Stimulated activated CD8-positive, alpha-beta memory T cell treated with anti-CD3 and anti-CD28 coated beads, Interleukin-15, amount 100 ng/mL, for 24 hours (primary cell): Measurements from ENCODE around the gene ZNF593OS.

ENCODE experiments used
- DNase-seq: peaks from one replicate; pipeline ENCODE4 v3.0.0-alpha.2; 2020; ENCODE audit warnings: low read depth

ZNF593OS gene

GRCh38 chr1:26171084-26172072 is at the start of gene ZNF593OS:
Gene ZNF593OS (minus strand): TSS chr1:26171832. CDS start chr1:26171661, 171 bp downstream.
- no peak for DNase-seq

- DNase-seq, result no peak
Measured at GRCh38 chr1:26221094-26221493, 49.5 kb upstream of the ZNF593OS start.

- no peak for DNase-seq
Measured at GRCh38 chr1:26220199-26220912, 48.7 kb upstream of the ZNF593OS start.

GRCh38 chr1:26218906-26219494 is 47.4 kb upstream of the ZNF593OS start:
- no peak for DNase-seq

GRCh38 chr1:26215246-26215645 is 43.6 kb upstream of the ZNF593OS start:
- no peak for DNase-seq

- no peak for DNase-seq
Measured at GRCh38 chr1:26213335-26213905, 41.8 kb upstream of the ZNF593OS start.

GRCh38 chr1:26212726-26213125 is 41.1 kb upstream of the ZNF593OS start:
- DNase-seq, result no peak

GRCh38 chr1:26210147-26210870 is 38.7 kb upstream of the ZNF593OS start:
- no peak for DNase-seq

GRCh38 chr1:26203642-26204318 is 32.1 kb upstream of the ZNF593OS start:
- DNase-seq, result no peak

GRCh38 chr1:26200413-26200812 is 28.8 kb upstream of the ZNF593OS start:
- DNase-seq, result no peak

- no peak for DNase-seq
Measured at GRCh38 chr1:26197813-26198212, 26.2 kb upstream of the ZNF593OS start.

- DNase-seq, result no peak
Measured at GRCh38 chr1:26197301-26197700, 25.7 kb upstream of the ZNF593OS start.

- DNase-seq, result no peak
Measured at GRCh38 chr1:26195805-26196204, 24.2 kb upstream of the ZNF593OS start.

GRCh38 chr1:26191739-26192138 is 20.1 kb upstream of the ZNF593OS start:
- DNase-seq, result no peak

- no peak for DNase-seq
Measured at GRCh38 chr1:26190373-26190987, 18.8 kb upstream of the ZNF593OS start, which contains the start of gene CATSPER4. Gene CATSPER4 (plus strand): TSS chr1:26190602. CDS start chr1:26190628, 26 bp downstream.

- no peak for DNase-seq
Measured at GRCh38 chr1:26189751-26190275, 18.2 kb upstream of the ZNF593OS start.

GRCh38 chr1:26189331-26189730 is 17.7 kb upstream of the ZNF593OS start:
- no peak for DNase-seq

- DNase-seq, result no peak
Measured at GRCh38 chr1:26188477-26188876, 16.8 kb upstream of the ZNF593OS start.

GRCh38 chr1:26187882-26188281 is 16.2 kb upstream of the ZNF593OS start:
- DNase-seq, result no peak

GRCh38 chr1:26184883-26185282 is 13.3 kb upstream of the ZNF593OS start:
- no peak for DNase-seq
